ENCODE measurements around the gene MEIS2.

The MEIS2 gene

DNA sequence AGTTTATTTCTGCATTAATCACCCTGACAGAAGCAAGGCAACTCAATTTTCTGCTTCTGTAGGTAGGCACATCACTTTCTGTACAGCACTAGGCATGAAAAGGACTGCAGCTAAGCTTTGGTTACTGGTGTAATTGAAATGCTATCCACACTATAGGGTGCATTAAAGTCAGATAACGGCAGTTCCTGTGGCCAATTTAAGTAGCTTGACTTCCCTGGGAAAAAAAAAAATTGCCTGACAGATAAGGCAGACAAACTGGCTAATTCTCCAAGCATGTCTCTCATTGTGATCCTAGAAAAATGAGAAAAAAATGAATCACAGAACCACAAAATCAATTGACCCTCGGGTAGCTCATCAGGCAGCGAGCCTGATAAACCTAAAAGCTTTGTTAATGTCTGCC lies 151.4 kb downstream of the MEIS2 start:
- no peak for ATAC-seq
- H3K9me3 Mint-ChIP-seq: no peaks in the 10 kb centered on the region
- no peaks in the 10 kb centered on the region for H3K4me1 Mint-ChIP-seq
- H3K27me3 Mint-ChIP-seq: no peaks in the 10 kb centered on the region
- no peak overlapping the region for H3K27ac Mint-ChIP-seq
- H3K36me3 Mint-ChIP-seq: no peaks in the 10 kb centered on the region
- no peak overlapping the region for H3K4me3 Mint-ChIP-seq

- Mint-ChIP-seq H3K36me3 (no peaks in the 10 kb centered on the region), H3K4me3 (no peak overlapping the region), H3K4me1 (no peaks in the 10 kb centered on the region), H3K27me3 (no peaks in the 10 kb centered on the region), H3K9me3 (no peaks in the 10 kb centered on the region), H3K27ac (no peak overlapping the region)
- no peak for ATAC-seq
Observed at GRCh38 chr15:36947035-36947719, 153.2 kb downstream of the MEIS2 start.

- ATAC-seq: no peak
- no peaks in the 10 kb centered on the region for H3K9me3 Mint-ChIP-seq
- H3K4me1 Mint-ChIP-seq: no peaks in the 10 kb centered on the region
- H3K27ac Mint-ChIP-seq: no peak overlapping the region
- no peak overlapping the region for H3K4me3 Mint-ChIP-seq
- no peaks in the 10 kb centered on the region for H3K27me3 Mint-ChIP-seq
- no peaks in the 10 kb centered on the region for H3K36me3 Mint-ChIP-seq
Observed at GRCh38 chr15:36944442-36944841, 155.9 kb downstream of the MEIS2 start.

DNA sequence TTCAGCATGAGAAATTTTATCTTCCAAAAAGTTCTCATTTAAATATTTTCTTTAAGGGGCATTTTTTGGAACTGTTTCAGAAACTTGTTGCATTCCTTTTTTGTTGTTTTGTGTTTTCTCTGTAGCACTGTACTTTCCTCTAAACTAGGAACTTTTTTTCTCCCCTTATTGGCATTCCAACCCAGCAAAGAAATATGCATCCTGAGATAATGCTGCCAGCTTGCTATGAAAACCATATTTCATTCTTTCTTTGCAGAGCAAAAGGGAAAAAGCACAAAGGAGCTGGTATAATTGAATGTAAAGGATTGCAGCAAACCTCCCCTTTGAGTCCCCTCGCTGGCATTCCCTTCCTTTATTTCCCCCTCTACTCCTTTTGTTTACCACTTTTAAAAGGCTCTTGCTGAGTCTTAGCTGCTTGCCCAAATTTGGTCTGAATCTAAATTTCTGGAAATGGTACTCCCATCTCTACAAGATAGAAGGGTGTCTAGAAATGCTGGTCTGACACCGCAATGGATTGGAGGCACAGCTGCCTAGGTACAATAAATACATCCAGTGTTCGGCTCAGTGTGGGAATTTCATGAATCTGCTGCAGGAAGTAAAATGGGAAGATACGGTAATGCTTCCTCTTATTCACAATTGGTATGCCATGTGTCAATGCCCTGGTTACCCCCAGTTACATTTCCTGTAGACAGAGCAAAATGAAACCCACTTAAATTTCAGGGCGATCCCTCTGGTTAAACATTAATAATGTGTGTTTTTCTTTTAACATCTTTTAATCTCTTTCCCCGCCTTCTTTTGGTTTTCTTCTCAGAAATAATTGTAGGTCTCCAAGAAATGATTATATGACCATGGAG lies 156.6 kb downstream of the MEIS2 start:
- H3K27ac Mint-ChIP-seq: no peak overlapping the region
- H3K36me3 Mint-ChIP-seq: no peaks in the 10 kb centered on the region
- H3K4me1 Mint-ChIP-seq: no peaks in the 10 kb centered on the region
- H3K9me3 Mint-ChIP-seq: no peaks in the 10 kb centered on the region
- ATAC-seq: no peak
- no peak overlapping the region for H3K4me3 Mint-ChIP-seq
- no peaks in the 10 kb centered on the region for H3K27me3 Mint-ChIP-seq

DNA sequence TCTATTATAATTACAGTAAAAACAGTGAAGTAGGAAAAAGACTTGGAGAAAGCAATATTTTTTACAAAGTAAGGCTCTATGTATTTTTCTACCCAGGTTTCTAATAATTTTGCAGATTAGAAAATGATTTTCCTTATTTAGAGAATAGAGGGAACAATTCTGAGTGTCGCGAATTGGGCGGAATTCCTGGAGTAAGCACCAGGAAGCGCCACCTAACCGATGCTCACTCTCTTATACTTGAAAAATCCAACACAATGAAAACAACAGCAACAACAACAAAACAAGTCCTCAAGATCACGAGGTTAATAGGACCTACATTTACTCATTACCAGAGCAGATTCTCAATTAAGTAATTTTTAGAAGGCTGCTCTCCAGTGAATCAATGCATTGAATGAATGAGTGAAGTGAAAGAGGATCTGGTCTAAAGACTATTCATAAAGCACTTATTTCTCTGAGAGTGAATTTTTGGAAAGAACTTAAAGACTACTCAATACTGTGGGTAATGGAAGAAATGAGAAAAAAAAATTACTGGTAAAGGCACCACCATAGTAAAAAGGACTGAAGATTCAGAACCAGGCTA lies 158.0 kb downstream of the MEIS2 start:
- Mint-ChIP-seq H3K27me3 (no peaks in the 10 kb centered on the region), H3K4me3 (no peak overlapping the region), H3K9me3 (no peaks in the 10 kb centered on the region), H3K27ac (no peak overlapping the region), H3K4me1 (no peaks in the 10 kb centered on the region), H3K36me3 (no peaks in the 10 kb centered on the region)
- no peak for ATAC-seq

DNA sequence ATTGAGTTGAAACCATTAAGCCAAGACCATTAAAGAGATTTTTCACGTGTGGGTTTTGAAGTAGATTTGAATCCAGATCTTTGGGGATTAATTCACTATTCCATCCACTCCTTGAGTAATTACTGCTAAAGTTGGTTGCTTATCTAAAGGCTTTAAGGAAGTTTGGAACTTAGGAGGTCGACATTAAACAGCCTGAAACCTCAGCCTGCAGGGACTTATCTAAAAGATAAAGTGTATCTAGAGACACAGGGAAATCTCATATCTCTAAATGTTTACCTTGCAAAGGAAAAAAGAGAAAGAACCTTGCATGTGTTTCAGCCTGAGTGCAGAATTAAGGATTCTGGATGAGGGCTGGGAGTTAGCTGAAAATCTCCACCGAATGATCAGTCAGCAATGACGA lies 158.6 kb downstream of the MEIS2 start:
- Mint-ChIP-seq H3K4me1 (no peaks in the 10 kb centered on the region), H3K27ac (no peak overlapping the region), H3K27me3 (no peaks in the 10 kb centered on the region), H3K4me3 (no peak overlapping the region), H3K9me3 (no peaks in the 10 kb centered on the region), H3K36me3 (no peaks in the 10 kb centered on the region)
- ATAC-seq: no peak

GRCh38 chr15:36940636-36941260 lies 159.6 kb downstream of the MEIS2 start:
- no peak for ATAC-seq
- Mint-ChIP-seq H3K27me3 (no peaks in the 10 kb centered on the region), H3K9me3 (no peaks in the 10 kb centered on the region), H3K36me3 (no peaks in the 10 kb centered on the region), H3K4me3 (no peak overlapping the region), H3K27ac (no peak overlapping the region), H3K4me1 (no peaks in the 10 kb centered on the region)

DNA sequence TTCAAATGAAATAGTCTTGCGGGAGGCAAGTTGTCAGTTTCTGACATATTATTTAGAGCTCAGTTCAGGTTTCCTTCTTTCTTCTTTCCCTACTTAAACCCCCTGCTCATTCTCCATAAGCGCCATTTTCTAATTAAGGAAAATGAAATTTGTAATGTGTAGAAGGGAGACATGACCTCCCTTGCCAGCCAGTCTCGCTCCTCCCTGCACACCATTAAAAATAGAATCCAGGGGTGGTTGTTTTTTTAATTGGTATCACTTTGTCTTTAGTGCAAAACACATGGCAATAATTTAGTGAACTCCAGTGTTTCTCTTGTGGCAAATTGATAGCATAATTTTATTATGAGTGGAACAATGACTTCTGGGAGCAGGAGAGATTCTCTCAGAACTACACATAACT lies 160.1 kb downstream of the MEIS2 start:
- no peaks in the 10 kb centered on the region for H3K36me3 Mint-ChIP-seq
- no peaks in the 10 kb centered on the region for H3K4me1 Mint-ChIP-seq
- H3K27ac Mint-ChIP-seq: no peak overlapping the region
- no peak for ATAC-seq
- H3K4me3 Mint-ChIP-seq: no peak overlapping the region
- H3K9me3 Mint-ChIP-seq: no peaks in the 10 kb centered on the region
- no peaks in the 10 kb centered on the region for H3K27me3 Mint-ChIP-seq

- no peaks in the 10 kb centered on the region for H3K27me3 Mint-ChIP-seq
- H3K4me1 Mint-ChIP-seq: no peaks in the 10 kb centered on the region
- H3K27ac Mint-ChIP-seq: no peak overlapping the region
- no peak overlapping the region for H3K4me3 Mint-ChIP-seq
- no peak for ATAC-seq
- H3K9me3 Mint-ChIP-seq: no peaks in the 10 kb centered on the region
- no peaks in the 10 kb centered on the region for H3K36me3 Mint-ChIP-seq
Observed at GRCh38 chr15:36938764-36939163, 161.6 kb downstream of the MEIS2 start.

DNA sequence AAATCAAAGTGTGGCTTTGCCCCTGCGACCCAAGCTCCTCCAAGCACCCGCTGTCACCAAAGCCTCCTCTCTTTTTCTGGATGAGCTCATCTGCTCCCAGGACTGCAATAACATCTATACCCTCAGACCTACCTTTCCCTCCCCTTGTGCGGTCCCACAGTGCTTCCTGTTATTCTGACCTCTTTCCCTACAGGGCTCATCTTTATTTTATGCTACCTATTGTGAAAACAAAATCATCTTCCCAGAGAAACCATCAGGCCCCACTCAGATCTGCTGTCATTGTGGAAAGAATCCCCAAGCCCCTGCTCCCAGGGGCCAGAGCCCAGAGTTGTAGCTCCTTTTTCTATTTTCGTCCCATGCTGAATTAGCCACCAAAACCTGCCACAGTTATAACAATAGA lies 162.2 kb downstream of the MEIS2 start:
- no peak for ATAC-seq
- no peaks in the 10 kb centered on the region for H3K4me1 Mint-ChIP-seq
- no peaks in the 10 kb centered on the region for H3K36me3 Mint-ChIP-seq
- H3K27ac Mint-ChIP-seq: no peak overlapping the region
- no peaks in the 10 kb centered on the region for H3K27me3 Mint-ChIP-seq
- H3K9me3 Mint-ChIP-seq: no peaks in the 10 kb centered on the region
- H3K4me3 Mint-ChIP-seq: no peak overlapping the region

DNA sequence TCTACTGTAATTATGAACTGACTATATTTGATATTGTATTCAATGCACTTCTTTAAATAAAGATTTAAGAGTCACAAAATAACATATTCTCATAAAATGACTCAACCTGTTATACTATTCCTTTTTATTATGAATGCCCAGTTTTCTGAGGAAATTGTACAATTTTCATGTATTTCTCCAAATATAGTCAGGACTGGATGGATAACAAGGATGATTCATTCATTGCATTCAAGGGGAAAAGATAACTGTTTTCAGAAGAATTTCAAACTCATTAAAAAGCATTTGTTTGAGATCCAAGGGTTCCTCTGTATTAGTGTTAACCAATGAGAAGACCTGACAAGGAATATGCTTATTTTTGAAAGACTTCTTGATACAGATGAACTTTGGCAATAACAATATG lies 163.7 kb downstream of the MEIS2 start:
- Mint-ChIP-seq H3K4me3 (no peak overlapping the region), H3K27me3 (no peaks in the 10 kb centered on the region), H3K9me3 (no peaks in the 10 kb centered on the region), H3K27ac (no peak overlapping the region), H3K4me1 (no peaks in the 10 kb centered on the region), H3K36me3 (no peaks in the 10 kb centered on the region)
- no peak for ATAC-seq

DNA sequence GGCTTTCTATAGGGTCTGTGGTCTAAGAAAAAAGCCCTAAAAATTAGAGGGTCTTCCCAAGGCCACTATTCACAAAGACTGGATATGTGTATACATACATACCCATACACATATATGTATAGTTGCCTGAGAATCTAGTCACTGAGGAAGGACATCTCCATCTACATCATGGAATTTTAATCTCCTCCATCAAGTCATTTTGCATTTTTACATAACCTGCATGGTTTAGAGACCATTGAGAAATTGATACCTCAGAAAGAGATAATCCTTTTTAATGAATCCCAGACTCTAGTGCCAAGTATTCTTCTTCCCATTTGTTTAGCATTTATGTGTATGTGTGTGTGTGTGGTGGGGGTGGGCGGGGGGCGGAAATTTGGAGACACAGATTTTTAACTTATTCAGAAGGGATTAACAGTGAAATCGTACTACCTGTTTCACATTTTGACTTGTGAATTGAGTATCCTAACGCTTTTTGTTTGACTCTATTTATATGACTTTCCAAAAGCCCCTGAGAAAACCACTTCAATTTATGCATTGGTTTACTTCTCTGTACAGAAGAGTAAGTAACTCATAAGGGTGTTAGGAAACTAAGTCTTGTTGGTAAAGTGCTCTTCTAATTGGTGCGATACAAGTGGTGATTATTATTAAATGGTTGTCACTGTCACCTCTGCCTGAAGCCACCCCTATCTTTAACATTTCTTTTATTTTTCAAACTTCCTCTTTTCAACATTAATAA lies 166.9 kb downstream of the MEIS2 start:
- no peak overlapping the region for H3K27ac Mint-ChIP-seq
- H3K27me3 Mint-ChIP-seq: no peaks in the 10 kb centered on the region
- H3K9me3 Mint-ChIP-seq: peaks cover 3% of the 10 kb centered on the region
- no peaks in the 10 kb centered on the region for H3K4me1 Mint-ChIP-seq
- H3K36me3 Mint-ChIP-seq: no peaks in the 10 kb centered on the region
- H3K4me3 Mint-ChIP-seq: no peak overlapping the region
- ATAC-seq: no peak

GRCh38 chr15:36932070-36932469 lies 168.3 kb downstream of the MEIS2 start:
- Mint-ChIP-seq H3K4me3 (no peak overlapping the region), H3K9me3 (peaks cover 3% of the 10 kb centered on the region), H3K36me3 (no peaks in the 10 kb centered on the region), H3K27ac (no peak overlapping the region), H3K4me1 (no peaks in the 10 kb centered on the region), H3K27me3 (no peaks in the 10 kb centered on the region)
- no peak for ATAC-seq

- Mint-ChIP-seq H3K27me3 (no peaks in the 10 kb centered on the region), H3K4me1 (no peaks in the 10 kb centered on the region), H3K27ac (no peak overlapping the region), H3K9me3 (peaks cover 3% of the 10 kb centered on the region), H3K4me3 (no peak overlapping the region), H3K36me3 (no peaks in the 10 kb centered on the region)
- no peak for ATAC-seq
Observed at GRCh38 chr15:36931434-36931833, 168.9 kb downstream of the MEIS2 start.

DNA sequence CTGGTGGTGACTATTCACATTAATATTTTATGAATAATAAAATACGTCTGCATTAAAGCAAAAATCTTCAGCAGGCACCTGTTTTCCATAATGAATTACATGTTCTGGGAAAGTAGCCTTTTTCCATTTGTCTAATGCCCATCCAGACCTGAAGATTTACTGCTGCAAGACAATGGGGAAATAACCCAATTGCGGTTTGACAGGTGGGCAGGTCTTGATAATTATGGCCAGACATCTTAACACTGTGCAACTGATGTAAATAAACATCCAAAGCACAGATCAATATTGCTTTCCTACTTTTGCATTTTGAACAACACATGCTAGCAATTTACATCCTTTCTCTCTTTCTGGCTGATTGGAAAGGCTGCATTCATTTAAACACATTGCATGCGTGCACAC lies 173.9 kb downstream of the MEIS2 start:
- H3K27ac Mint-ChIP-seq: no peak overlapping the region
- no peak overlapping the region for H3K4me3 Mint-ChIP-seq
- ATAC-seq: no peak
- no peaks in the 10 kb centered on the region for H3K4me1 Mint-ChIP-seq
- no peaks in the 10 kb centered on the region for H3K27me3 Mint-ChIP-seq
- H3K36me3 Mint-ChIP-seq: no peaks in the 10 kb centered on the region
- H3K9me3 Mint-ChIP-seq: peaks cover 3% of the 10 kb centered on the region
